ENCODE results near the gene ZNF691.
"Not testable (repeated sequence)": the region's sequence is repeated elsewhere in the genome, so short reads cannot be mapped to it uniquely, and the experiment has no call there.

The ZNF691 gene

GRCh38 chr1:42851420-42851819 lies 5.0 kb downstream of the ZNF691 start:
- TF ChIP-seq SUZ12 (IDR thresholded peaks at IDR 0.05; ENCODE audit: extremely low read depth, insufficient read depth, insufficient read length) (no peak), ZNF274 (IDR thresholded peaks at IDR 0.05; ENCODE audit: low read depth, low read length) (no peak), YY1 (IDR thresholded peaks at IDR 0.05; ENCODE audit: insufficient read depth, insufficient read length) (no peak)
- no peak for DNase-seq (ENCODE audit: low read depth, low spot score)
- peaks cover 45% of the 10 kb centered on the region for H3K36me3 ChIP-seq (ENCODE audit: insufficient read depth, insufficient read length, low read length)
- H3K9ac ChIP-seq (ENCODE audit: insufficient read length, low read depth), result no peak overlapping the region
- H3K9me3 ChIP-seq (ENCODE audit: insufficient read depth, low read length), result peaks cover 12% of the 10 kb centered on the region; the same call in 1 of the 2 replicates
- no peaks in the 10 kb centered on the region for H3K27me3 ChIP-seq (ENCODE audit: insufficient read depth, insufficient read length)
- H3K4me1 ChIP-seq (ENCODE audit: insufficient read depth, insufficient read length), result peaks cover 5% of the 10 kb centered on the region
- H3K4me3 ChIP-seq (ENCODE audit: insufficient read length, low read depth), result no peak overlapping the region

- DNase-seq (ENCODE audit: low read depth, low spot score), result no peak
- peaks cover 19% of the 10 kb centered on the region; the same call in 1 of the 2 replicates for H3K9me3 ChIP-seq (ENCODE audit: insufficient read depth, low read length)
- H3K4me3 ChIP-seq (ENCODE audit: insufficient read length, low read depth), result no peak overlapping the region
- H3K9ac ChIP-seq (ENCODE audit: insufficient read length, low read depth), result no peak overlapping the region
- H3K36me3 ChIP-seq (ENCODE audit: insufficient read depth, insufficient read length, low read length), result peaks cover 45% of the 10 kb centered on the region
- no peaks in the 10 kb centered on the region for H3K27me3 ChIP-seq (ENCODE audit: insufficient read depth, insufficient read length)
- H3K4me1 ChIP-seq (ENCODE audit: insufficient read depth, insufficient read length), result peaks cover 5% of the 10 kb centered on the region
- TF ChIP-seq SUZ12 (IDR thresholded peaks at IDR 0.05; ENCODE audit: extremely low read depth, insufficient read depth, insufficient read length), result no peak
- no peak for TF ChIP-seq ZNF274 (IDR thresholded peaks at IDR 0.05; ENCODE audit: low read depth, low read length)
- TF ChIP-seq YY1 (IDR thresholded peaks at IDR 0.05; ENCODE audit: insufficient read depth, insufficient read length), result no peak
Measured at GRCh38 chr1:42851960-42852607, 5.7 kb downstream of the ZNF691 start.

GRCh38 chr1:42852608-42852980 lies 6.2 kb downstream of the ZNF691 start:
- Histone ChIP-seq H3K36me3 (ENCODE audit: insufficient read depth, insufficient read length, low read length) (peaks cover 45% of the 10 kb centered on the region), H3K4me3 (ENCODE audit: insufficient read length, low read depth) (no peak overlapping the region), H3K9me3 (ENCODE audit: insufficient read depth, low read length) (peaks cover 23% of the 10 kb centered on the region; the same call in 1 of the 2 replicates), H3K27me3 (ENCODE audit: insufficient read depth, insufficient read length) (no peaks in the 10 kb centered on the region), H3K9ac (ENCODE audit: insufficient read length, low read depth) (no peak overlapping the region), H3K4me1 (ENCODE audit: insufficient read depth, insufficient read length) (peaks cover 5% of the 10 kb centered on the region)
- TF ChIP-seq YY1 (IDR thresholded peaks at IDR 0.05; ENCODE audit: insufficient read depth, insufficient read length), result no peak
- TF ChIP-seq ZNF274 (IDR thresholded peaks at IDR 0.05; ENCODE audit: low read depth, low read length), result no peak
- TF ChIP-seq SUZ12 (IDR thresholded peaks at IDR 0.05; ENCODE audit: extremely low read depth, insufficient read depth, insufficient read length), result no peak
- DNase-seq (ENCODE audit: low read depth, low spot score), result no peak

GRCh38 chr1:42853116-42853884 lies 6.9 kb downstream of the ZNF691 start:
- peaks cover 2% of the 10 kb centered on the region for H3K4me1 ChIP-seq (ENCODE audit: insufficient read depth, insufficient read length)
- no peak for DNase-seq (ENCODE audit: low read depth, low spot score)
- TF ChIP-seq SUZ12 (IDR thresholded peaks at IDR 0.05; ENCODE audit: extremely low read depth, insufficient read depth, insufficient read length) (no peak), ZNF274 (IDR thresholded peaks at IDR 0.05; ENCODE audit: low read depth, low read length) (no peak), YY1 (IDR thresholded peaks at IDR 0.05; ENCODE audit: insufficient read depth, insufficient read length) (no peak)
- peaks cover 23% of the 10 kb centered on the region; the same call in 1 of the 2 replicates for H3K9me3 ChIP-seq (ENCODE audit: insufficient read depth, low read length)
- H3K36me3 ChIP-seq (ENCODE audit: insufficient read depth, insufficient read length, low read length), result peaks cover 45% of the 10 kb centered on the region
- H3K27me3 ChIP-seq (ENCODE audit: insufficient read depth, insufficient read length), result no peaks in the 10 kb centered on the region
- H3K4me3 ChIP-seq (ENCODE audit: insufficient read length, low read depth), result no peak overlapping the region
- H3K9ac ChIP-seq (ENCODE audit: insufficient read length, low read depth), result no peak overlapping the region

GRCh38 chr1:42856554-42856953 lies 10.1 kb downstream of the ZNF691 start:
- Histone ChIP-seq H3K9me3 (ENCODE audit: insufficient read depth, low read length) (peaks cover 32% of the 10 kb centered on the region), H3K36me3 (ENCODE audit: insufficient read depth, insufficient read length, low read length) (peaks cover 20% of the 10 kb centered on the region)
- not testable (repeated sequence) for H3K4me3 ChIP-seq (ENCODE audit: insufficient read length, low read depth); H3K27me3 ChIP-seq (ENCODE audit: insufficient read depth, insufficient read length); DNase-seq (ENCODE audit: low read depth, low spot score); H3K4me1 ChIP-seq (ENCODE audit: insufficient read depth, insufficient read length); H3K9ac ChIP-seq (ENCODE audit: insufficient read length, low read depth)

- not testable (repeated sequence) for H3K4me3 ChIP-seq (ENCODE audit: insufficient read length, low read depth); H3K9ac ChIP-seq (ENCODE audit: insufficient read length, low read depth); H3K4me1 ChIP-seq (ENCODE audit: insufficient read depth, insufficient read length); DNase-seq (ENCODE audit: low read depth, low spot score); H3K36me3 ChIP-seq (ENCODE audit: insufficient read depth, insufficient read length, low read length); H3K27me3 ChIP-seq (ENCODE audit: insufficient read depth, insufficient read length)
- H3K9me3 ChIP-seq (ENCODE audit: insufficient read depth, low read length), result peaks cover 30% of the 10 kb centered on the region
Measured at GRCh38 chr1:42859366-42859765, 13.0 kb downstream of the ZNF691 start.

GRCh38 chr1:42860339-42861013 lies 14.1 kb downstream of the ZNF691 start:
- Histone ChIP-seq H3K9ac (ENCODE audit: insufficient read length, low read depth) (no peak overlapping the region), H3K36me3 (ENCODE audit: insufficient read depth, insufficient read length, low read length) (no peaks in the 10 kb centered on the region), H3K4me3 (ENCODE audit: insufficient read length, low read depth) (no peak overlapping the region), H3K9me3 (ENCODE audit: insufficient read depth, low read length) (peaks cover 30% of the 10 kb centered on the region), H3K27me3 (ENCODE audit: insufficient read depth, insufficient read length) (no peaks in the 10 kb centered on the region), H3K4me1 (ENCODE audit: insufficient read depth, insufficient read length) (no peaks in the 10 kb centered on the region)
- no peak for DNase-seq (ENCODE audit: low read depth, low spot score)
- TF ChIP-seq YY1 (IDR thresholded peaks at IDR 0.05; ENCODE audit: insufficient read depth, insufficient read length) (no peak), SUZ12 (IDR thresholded peaks at IDR 0.05; ENCODE audit: extremely low read depth, insufficient read depth, insufficient read length) (no peak), ZNF274 (IDR thresholded peaks at IDR 0.05; ENCODE audit: low read depth, low read length) (no peak)

All from NT2/D1 (cell line).